Upper lobe of right lung (tissue), 1 donor: ENCODE data around the gene MINK1. TPM values are rescaled to one million over a fixed set of nuclear protein-coding genes. Genes with fewer than 3 reads are reported as not detected.
"Not testable (repeated sequence)": the region's sequence is repeated elsewhere in the genome, so short reads cannot be mapped to it uniquely, and the experiment has no call there.

Experiments used
- ATAC-seq: fragments of 200-7000 bp; cut with Tn5 transposase; one replicate; pipeline ENCODE4 v1.9.1; 2020; ENCODE audit warnings: mild to moderate bottlenecking, moderate library complexity
- DNase-seq: peaks from one replicate; pipeline ENCODE4 v3.0.0-alpha.2; 2020
- H3K27ac ChIP-seq: fragments of 200-600 bp; one replicate; pipeline ENCODE4 v1.8.0; 2022
- H3K27me3 ChIP-seq: fragments of 200-600 bp; one replicate; pipeline ENCODE4 v1.8.0; 2022; ENCODE audit warnings: mild to moderate bottlenecking
- H3K36me3 ChIP-seq: fragments of 200-600 bp; one replicate; pipeline ENCODE4 v1.8.0; 2022
- H3K4me1 ChIP-seq: fragments of 200-600 bp; one replicate; pipeline ENCODE4 v1.8.0; 2022
- H3K4me3 ChIP-seq: fragments of 200-600 bp; one replicate; pipeline ENCODE4 v1.8.0; 2022; ENCODE audit warnings: mild to moderate bottlenecking
- H3K9me3 ChIP-seq: fragments of 200-600 bp; one replicate; pipeline ENCODE4 v1.8.0; 2022
- intact Hi-C: fragments of 100-400 bp; cut with DNase I; formaldehyde crosslinking; loops from one replicate; pipeline ENCODE4 v1.11.0; 2022
- total RNA-seq: library from RNA; stranded (reverse); fragmentation: NEBNext Ultra II Directional; extraction: Animal tissue kit (Norgen Biotek cat#: 25700); gene quantifications from one replicate; pipeline ENCODE4 v1.2.1, GENCODE V29; 2021
- TF ChIP-seq, protein P1 (sequence below): fragments of 200-600 bp; IDR thresholded peaks from one replicate; pipeline ENCODE4 v1.8.0; 2022; ENCODE audit warnings: antibody characterized with exemption
- donor health status: DM: no; HTN: yes; CAD: no; lungs with severe emphysema.

The MINK1 gene
- total RNA-seq, 1 donor from 2014 or later: 121 TPM

DNA sequence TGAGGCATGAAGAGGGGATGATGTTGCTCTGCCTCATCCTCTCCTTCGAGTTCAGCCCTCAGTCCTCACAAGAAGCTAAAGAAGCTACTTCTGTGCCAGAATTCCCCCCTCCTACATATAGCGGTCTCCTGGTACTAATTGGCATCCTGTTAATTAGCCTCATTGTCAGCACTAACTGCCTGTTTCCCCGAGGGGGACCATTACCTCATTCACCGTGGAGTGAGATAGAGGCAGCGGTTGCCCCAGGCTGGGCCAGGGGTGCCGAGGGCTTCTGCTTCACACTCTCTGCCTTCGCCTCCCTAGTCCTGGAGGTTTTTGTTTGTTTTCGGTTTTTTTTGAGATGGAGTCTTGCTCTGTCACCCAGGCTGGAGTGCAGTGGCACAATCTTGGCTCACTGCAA, 5.7 kb upstream of the MINK1 start:
- DNase-seq (no peak), ATAC-seq (no peak)
- H3K27me3 ChIP-seq: no peaks in the 10 kb centered on the region
- no peaks in the 10 kb centered on the region for H3K9me3 ChIP-seq
- no peak overlapping the region for H3K27ac ChIP-seq
- intact Hi-C loops: no loop called here
- H3K36me3 ChIP-seq: no peaks in the 10 kb centered on the region
- H3K4me3 ChIP-seq: no peak overlapping the region
- TF ChIP-seq, protein P1, sequence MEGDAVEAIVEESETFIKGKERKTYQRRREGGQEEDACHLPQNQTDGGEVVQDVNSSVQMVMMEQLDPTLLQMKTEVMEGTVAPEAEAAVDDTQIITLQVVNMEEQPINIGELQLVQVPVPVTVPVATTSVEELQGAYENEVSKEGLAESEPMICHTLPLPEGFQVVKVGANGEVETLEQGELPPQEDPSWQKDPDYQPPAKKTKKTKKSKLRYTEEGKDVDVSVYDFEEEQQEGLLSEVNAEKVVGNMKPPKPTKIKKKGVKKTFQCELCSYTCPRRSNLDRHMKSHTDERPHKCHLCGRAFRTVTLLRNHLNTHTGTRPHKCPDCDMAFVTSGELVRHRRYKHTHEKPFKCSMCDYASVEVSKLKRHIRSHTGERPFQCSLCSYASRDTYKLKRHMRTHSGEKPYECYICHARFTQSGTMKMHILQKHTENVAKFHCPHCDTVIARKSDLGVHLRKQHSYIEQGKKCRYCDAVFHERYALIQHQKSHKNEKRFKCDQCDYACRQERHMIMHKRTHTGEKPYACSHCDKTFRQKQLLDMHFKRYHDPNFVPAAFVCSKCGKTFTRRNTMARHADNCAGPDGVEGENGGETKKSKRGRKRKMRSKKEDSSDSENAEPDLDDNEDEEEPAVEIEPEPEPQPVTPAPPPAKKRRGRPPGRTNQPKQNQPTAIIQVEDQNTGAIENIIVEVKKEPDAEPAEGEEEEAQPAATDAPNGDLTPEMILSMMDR: no peak
- H3K4me1 ChIP-seq: no peaks in the 10 kb centered on the region

DNA sequence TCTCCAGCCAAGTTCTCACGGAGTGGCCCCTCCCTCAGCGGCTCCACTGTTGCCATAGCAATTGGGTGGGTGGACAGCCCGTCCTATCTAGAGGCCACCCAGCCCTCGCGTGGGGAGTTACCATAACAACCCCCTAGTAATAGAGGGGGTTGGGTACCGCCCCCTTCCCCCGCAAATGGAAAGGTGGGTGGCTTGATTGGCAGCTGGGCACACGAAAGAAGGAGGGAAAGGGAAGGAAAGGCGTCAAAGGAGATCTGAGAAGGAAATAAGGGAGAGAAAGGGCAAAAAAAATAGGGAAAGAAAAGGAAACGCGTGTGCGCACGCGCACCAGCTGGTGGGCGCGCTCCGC, 337 bp upstream of the MINK1 start:
- H3K36me3 ChIP-seq, H3K27me3 ChIP-seq, H3K9me3 ChIP-seq, intact Hi-C loops, DNase-seq: not testable (repeated sequence)
- H3K27ac ChIP-seq: peak overlapping the region; percentile 90
- peak overlapping the region; percentile 98 for H3K4me3 ChIP-seq
- peaks cover 28% of the 10 kb centered on the region for H3K4me1 ChIP-seq
- peak; percentile 1 for ATAC-seq

DNA sequence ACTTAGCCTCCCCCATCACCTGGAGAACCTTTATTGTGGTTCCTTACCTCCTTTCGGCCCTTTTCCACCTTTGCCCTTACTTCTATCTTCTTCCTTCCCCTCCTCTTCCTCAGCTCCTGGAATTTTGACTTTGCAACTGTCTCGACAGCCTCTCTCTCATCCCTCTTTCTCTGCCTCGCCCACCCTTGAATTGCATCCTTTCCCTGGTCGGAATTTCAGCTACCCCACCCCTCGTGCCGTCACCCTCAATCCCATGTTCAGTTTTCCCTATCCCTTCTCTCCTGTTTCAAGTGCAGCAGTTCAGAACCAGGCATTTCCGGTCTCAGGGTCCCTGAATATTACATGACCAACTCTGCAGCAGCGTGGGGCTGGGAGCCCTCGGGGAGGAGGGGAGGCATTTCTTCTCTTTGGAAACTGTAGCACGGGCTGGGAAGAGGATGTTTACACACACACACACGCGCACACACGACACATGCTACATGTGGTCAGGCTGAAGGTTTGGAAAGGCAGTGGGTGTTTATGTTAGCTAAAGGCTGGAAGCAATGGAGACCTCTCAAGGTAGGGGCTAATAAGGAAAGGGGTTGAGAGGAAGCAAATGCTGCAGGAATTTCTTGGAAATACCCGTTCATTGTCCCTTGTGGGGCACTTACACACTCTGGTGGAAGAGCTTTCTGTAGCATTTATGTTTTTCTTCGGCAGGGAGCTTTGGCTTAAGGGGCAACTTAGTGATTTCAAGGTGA, 971 bp downstream of the MINK1 start:
- intact Hi-C loops: no loop called here
- Histone ChIP-seq H3K36me3 (no peaks in the 10 kb centered on the region), H3K4me1 (peaks cover 35% of the 10 kb centered on the region), H3K27me3 (no peaks in the 10 kb centered on the region), H3K4me3 (peak overlapping the region; percentile 98), H3K27ac (peak overlapping the region; percentile 90), H3K9me3 (no peaks in the 10 kb centered on the region)
- ATAC-seq: peak; percentile 47
- TF ChIP-seq, protein P1: no peak
- peak; percentile 67 for DNase-seq

DNA sequence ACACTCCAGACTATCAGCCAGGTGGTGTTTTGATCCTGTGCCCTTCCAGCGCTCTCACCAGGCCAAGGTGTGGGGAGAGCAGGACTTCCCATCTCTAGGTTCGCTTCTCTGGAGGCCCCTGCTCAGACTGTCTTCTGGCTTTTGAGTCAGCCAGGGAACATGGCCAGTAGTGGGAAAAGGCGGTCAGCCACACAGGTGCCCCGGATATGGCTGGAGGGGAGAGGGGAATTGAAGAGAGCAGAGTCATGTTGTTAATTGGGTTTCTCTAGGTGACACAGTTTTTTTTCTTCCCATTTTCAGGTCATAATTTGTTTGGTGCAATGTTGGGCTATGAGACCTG, 1.5 kb downstream of the MINK1 start:
- no peak for DNase-seq
- H3K27ac ChIP-seq: peak overlapping the region; percentile 90
- H3K4me1 ChIP-seq: peaks cover 35% of the 10 kb centered on the region
- no peak for ATAC-seq
- H3K27me3 ChIP-seq: no peaks in the 10 kb centered on the region
- H3K36me3 ChIP-seq: no peaks in the 10 kb centered on the region
- H3K9me3 ChIP-seq: no peaks in the 10 kb centered on the region
- TF ChIP-seq, protein P1: no peak
- H3K4me3 ChIP-seq: peak overlapping the region; percentile 98
- intact Hi-C loops: no loop called here

DNA sequence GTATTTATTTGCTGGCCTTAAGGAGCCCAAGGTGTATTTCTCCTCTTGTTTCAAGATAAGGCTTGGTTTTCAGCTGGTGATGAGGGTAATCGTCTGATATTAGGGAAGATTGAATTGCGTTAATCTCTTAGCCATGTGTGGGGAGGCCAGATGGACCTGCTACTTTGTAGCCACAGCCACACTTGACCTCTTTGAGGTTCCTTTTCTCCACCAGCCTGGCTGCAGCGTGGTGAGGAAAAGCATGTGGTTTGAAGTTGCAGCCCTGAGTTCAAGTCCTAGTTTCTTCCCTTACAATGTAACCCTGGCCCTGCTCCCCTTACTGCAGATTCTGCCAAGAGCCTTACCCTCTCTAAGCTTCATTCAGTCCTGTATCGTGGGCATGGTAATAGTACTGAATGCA, 3.1 kb downstream of the MINK1 start:
- Histone ChIP-seq H3K9me3 (no peaks in the 10 kb centered on the region), H3K4me3 (no peak overlapping the region), H3K27me3 (no peaks in the 10 kb centered on the region), H3K4me1 (peaks cover 50% of the 10 kb centered on the region), H3K27ac (no peak overlapping the region), H3K36me3 (no peaks in the 10 kb centered on the region)
- DNase-seq: no peak
- no peak for ATAC-seq
- TF ChIP-seq, protein P1: no peak
- intact Hi-C loops: no loop called here

DNA sequence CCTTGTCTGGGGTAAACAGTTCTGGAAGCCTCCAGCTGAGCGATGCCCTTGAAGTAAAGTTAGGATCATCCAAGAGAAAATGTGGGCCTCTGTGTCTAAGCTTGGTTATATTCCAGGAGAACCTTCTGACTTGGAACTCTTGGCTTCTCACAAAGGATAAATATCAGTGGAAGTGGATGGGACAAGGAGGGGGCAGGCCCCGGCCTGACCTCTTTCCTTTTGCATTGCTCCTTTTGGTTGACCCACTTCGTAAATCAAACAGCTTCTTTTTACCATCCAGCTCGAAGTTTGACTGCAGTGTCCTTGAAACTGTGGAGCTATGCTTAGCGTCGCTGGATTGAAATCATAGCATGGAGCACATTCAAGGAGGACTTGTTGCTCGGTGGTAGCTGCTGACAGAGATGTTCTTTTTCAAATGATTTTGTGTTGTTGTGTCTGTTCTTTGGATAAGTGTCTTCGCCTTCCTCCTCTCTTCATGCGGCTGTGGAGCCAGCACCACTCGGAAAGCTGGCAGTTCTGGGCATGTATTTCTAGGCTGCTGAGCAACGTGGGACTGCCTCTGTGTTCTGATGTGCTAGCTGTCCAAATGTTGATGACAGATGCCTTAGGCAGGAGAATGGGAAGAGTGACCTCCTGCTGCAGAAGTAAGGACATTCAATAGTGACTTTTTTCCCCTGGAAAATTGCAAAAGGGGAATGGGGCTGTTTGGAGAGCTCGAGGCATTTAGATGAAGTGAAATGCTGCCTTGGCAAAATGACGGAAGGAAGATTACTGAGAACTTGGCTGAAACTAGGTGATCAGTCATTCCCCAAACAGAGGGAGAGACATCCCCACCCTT, 4.5 kb downstream of the MINK1 start:
- H3K9me3 ChIP-seq: no peaks in the 10 kb centered on the region
- no peaks in the 10 kb centered on the region for H3K27me3 ChIP-seq
- H3K4me1 ChIP-seq: peaks cover 51% of the 10 kb centered on the region
- no peak overlapping the region for H3K4me3 ChIP-seq
- no peak for ATAC-seq
- intact Hi-C loops: no loop called here
- no peak overlapping the region for H3K27ac ChIP-seq
- H3K36me3 ChIP-seq: no peaks in the 10 kb centered on the region
- DNase-seq: no peak
- TF ChIP-seq, protein P1: no peak
